ENCODE measurements around the gene MRPL58.

DNA sequence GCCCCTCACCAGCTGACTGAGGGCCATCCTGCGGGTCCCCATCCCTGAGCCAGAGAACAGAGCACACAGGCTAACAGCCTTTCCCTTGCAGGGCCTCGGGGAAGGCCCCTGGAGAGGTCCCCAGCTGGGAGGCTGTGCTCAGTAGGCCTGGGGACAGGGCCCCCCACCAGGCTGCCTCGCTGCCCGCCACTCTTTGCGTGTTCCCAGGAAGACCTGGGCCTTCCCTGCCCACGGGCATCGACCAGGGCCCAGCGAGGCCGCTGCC lies 40.7 kb upstream of the MRPL58 start:
- TF ChIP-seq, protein P1, sequence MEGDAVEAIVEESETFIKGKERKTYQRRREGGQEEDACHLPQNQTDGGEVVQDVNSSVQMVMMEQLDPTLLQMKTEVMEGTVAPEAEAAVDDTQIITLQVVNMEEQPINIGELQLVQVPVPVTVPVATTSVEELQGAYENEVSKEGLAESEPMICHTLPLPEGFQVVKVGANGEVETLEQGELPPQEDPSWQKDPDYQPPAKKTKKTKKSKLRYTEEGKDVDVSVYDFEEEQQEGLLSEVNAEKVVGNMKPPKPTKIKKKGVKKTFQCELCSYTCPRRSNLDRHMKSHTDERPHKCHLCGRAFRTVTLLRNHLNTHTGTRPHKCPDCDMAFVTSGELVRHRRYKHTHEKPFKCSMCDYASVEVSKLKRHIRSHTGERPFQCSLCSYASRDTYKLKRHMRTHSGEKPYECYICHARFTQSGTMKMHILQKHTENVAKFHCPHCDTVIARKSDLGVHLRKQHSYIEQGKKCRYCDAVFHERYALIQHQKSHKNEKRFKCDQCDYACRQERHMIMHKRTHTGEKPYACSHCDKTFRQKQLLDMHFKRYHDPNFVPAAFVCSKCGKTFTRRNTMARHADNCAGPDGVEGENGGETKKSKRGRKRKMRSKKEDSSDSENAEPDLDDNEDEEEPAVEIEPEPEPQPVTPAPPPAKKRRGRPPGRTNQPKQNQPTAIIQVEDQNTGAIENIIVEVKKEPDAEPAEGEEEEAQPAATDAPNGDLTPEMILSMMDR (IDR thresholded peaks at IDR 0.05; ENCODE audit: poor library complexity), result no peak
- no peak for TF ChIP-seq EZH2 (IDR thresholded peaks at IDR 0.05; ENCODE audit: borderline replicate concordance)
- TF ChIP-seq EZH2phosphoT487 (IDR thresholded peaks at IDR 0.05; ENCODE audit: low read depth, severe bottlenecking, unreplicated experiment), result no peak
